ENCODE measurements around the gene ALG11.

GRCh38 chr13:51971520-51972426, 40.4 kb upstream of the ALG11 start:
- TF ChIP-seq CTCF (IDR thresholded peaks at IDR 0.05) (no peak), POLR2A (IDR thresholded peaks at IDR 0.05) (no peak)

Data from transverse colon (tissue), 3 donors.